Left ventricle myocardium inferior (tissue), 1 donor: ENCODE measurements around the gene GFOD2. TPM values are rescaled to one million over a fixed set of nuclear protein-coding genes. Genes with fewer than 3 reads are reported as not detected.

Experiments used
- DNase-seq: peaks from one replicate; pipeline ENCODE4 v3.0.0-alpha.2; 2020
- H3K27ac ChIP-seq: fragments of 200-600 bp; replicated peaks from 2 replicates; pipeline ENCODE4 v1.8.0; 2021
- H3K27me3 ChIP-seq: fragments of 200-600 bp; 2 replicates; pipeline ENCODE4 v1.8.0; 2021; ENCODE audit warnings: low read depth
- H3K36me3 ChIP-seq: fragments of 200-600 bp; 2 replicates; pipeline ENCODE4 v1.8.0; 2021
- H3K4me1 ChIP-seq: fragments of 200-600 bp; 2 replicates; pipeline ENCODE4 v1.8.0; 2021
- H3K4me3 ChIP-seq: fragments of 200-600 bp; 2 replicates; pipeline ENCODE4 v1.8.0; 2021; ENCODE audit warnings: mild to moderate bottlenecking, moderate library complexity
- H3K9me3 ChIP-seq: fragments of 200-600 bp; replicated peaks from 2 replicates; pipeline ENCODE4 v1.8.0; 2021
- CTCF ChIP-seq: fragments of 200-600 bp; IDR thresholded peaks from 2 replicates; pipeline ENCODE4 v1.8.0; 2021; ENCODE audit warnings: antibody characterized with exemption, mild to moderate bottlenecking, borderline replicate concordance
- intact Hi-C: fragments of 100-400 bp; cut with micrococcal nuclease; formaldehyde crosslinking; loops from one replicate; pipeline ENCODE4 v1.11.0; 2022
- total RNA-seq: library from RNA; stranded (reverse); fragmentation: NEBNext Ultra II Directional; extraction: Animal tissue kit (Norgen Biotek cat#: 25700); gene quantifications from one replicate; pipeline ENCODE4 v1.2.1, GENCODE V29; 2021
- donor health status: DM: no; HTN: yes; CAD: no; lungs with severe emphysema.

GFOD2 gene
- total RNA-seq, 1 donor from 2014 or later, result 11.1 TPM

- Histone ChIP-seq H3K36me3 (peaks cover 26% of the 10 kb centered on the region), H3K4me3 (no peak overlapping the region), H3K27me3 (peaks cover 30% of the 10 kb centered on the region), H3K4me1 (peaks cover 35% of the 10 kb centered on the region), H3K27ac (peak overlapping the region; percentile 71), H3K9me3 (no peaks in the 10 kb centered on the region)
- intact Hi-C loops, result no loop called here
- no peak for TF ChIP-seq CTCF
- peak; percentile 80 for DNase-seq
These were observed 77.1 kb downstream of the GFOD2 start for GRCh38 chr16:67641779-67642708.

GRCh38 chr16:67637625-67638024, 81.5 kb downstream of the GFOD2 start:
- peaks cover 58% of the 10 kb centered on the region for H3K36me3 ChIP-seq
- no peaks in the 10 kb centered on the region for H3K27me3 ChIP-seq
- peaks cover 24% of the 10 kb centered on the region for H3K4me1 ChIP-seq
- H3K27ac ChIP-seq, result no peak overlapping the region
- no peaks in the 10 kb centered on the region for H3K9me3 ChIP-seq
- DNase-seq, result no peak
- intact Hi-C loops, result loop anchor here (10.0 kb wide), 1 partner anchor 63 kb away; no protein-coding TSS in a partner anchor
- H3K4me3 ChIP-seq, result no peak overlapping the region
- TF ChIP-seq CTCF, result no peak

GRCh38 chr16:67636713-67637112, 82.4 kb downstream of the GFOD2 start:
- DNase-seq, result no peak
- Histone ChIP-seq H3K27me3 (no peaks in the 10 kb centered on the region), H3K4me3 (no peak overlapping the region), H3K27ac (no peak overlapping the region), H3K36me3 (peaks cover 65% of the 10 kb centered on the region), H3K4me1 (peaks cover 24% of the 10 kb centered on the region), H3K9me3 (no peaks in the 10 kb centered on the region)
- no peak for TF ChIP-seq CTCF
- intact Hi-C loops, result loop anchor here (10.0 kb wide), 1 partner anchor 62 kb away; no protein-coding TSS in a partner anchor

GRCh38 chr16:67632415-67633172, 86.5 kb downstream of the GFOD2 start:
- Histone ChIP-seq H3K27ac (peak overlapping the region; percentile 13), H3K27me3 (no peaks in the 10 kb centered on the region), H3K9me3 (no peaks in the 10 kb centered on the region), H3K4me3 (no peak overlapping the region), H3K4me1 (peaks cover 11% of the 10 kb centered on the region), H3K36me3 (peaks cover 84% of the 10 kb centered on the region)
- intact Hi-C loops, result loop anchor here (10.0 kb wide), 1 partner anchor 58 kb away; no protein-coding TSS in a partner anchor
- DNase-seq, result peak; percentile 57
- TF ChIP-seq CTCF, result no peak

- Histone ChIP-seq H3K9me3 (no peaks in the 10 kb centered on the region), H3K36me3 (peaks cover 92% of the 10 kb centered on the region), H3K4me3 (no peak overlapping the region), H3K27me3 (no peaks in the 10 kb centered on the region), H3K4me1 (peaks cover 11% of the 10 kb centered on the region), H3K27ac (no peak overlapping the region)
- DNase-seq, result no peak
- TF ChIP-seq CTCF, result no peak
- intact Hi-C loops, result no loop called here
These were observed 90.9 kb downstream of the GFOD2 start for GRCh38 chr16:67628216-67628615.
